Brain microvascular endothelial cell (primary cell): ENCODE data around the gene SLC12A1.

Experiments used
- DNase-seq: peaks from one replicate; pipeline ENCODE4 v3.0.0-alpha.2; 2020
- H3K27ac ChIP-seq: fragments of 250-450 bp; sonication (Bioruptor Pico); 2 replicates; pipeline ENCODE4 v1.5.1; 2020; ENCODE audit warnings: mild to moderate bottlenecking, moderate library complexity
- H3K27me3 ChIP-seq: fragments of 250-450 bp; sonication (Bioruptor Pico); replicated peaks from 2 replicates; pipeline ENCODE4 v1.5.1; 2020; ENCODE audit warnings: mild to moderate bottlenecking
- H3K36me3 ChIP-seq: fragments of 250-450 bp; sonication (Bioruptor Pico); replicated peaks from 2 replicates; pipeline ENCODE4 v1.5.1; 2020; ENCODE audit warnings: mild to moderate bottlenecking
- H3K4me3 ChIP-seq: 2 replicates; pipeline ENCODE4 v1.5.1; 2011; ENCODE audit warnings: low read depth, mild to moderate bottlenecking, control low read depth, low read length, moderate library complexity
- in situ Hi-C: cut with HindIII; loops from 2 replicates; pipeline ENCODE4 v1.10.0; 2017; ENCODE audit warnings: low sequenced_read_pairs, low pct_ligation_motif_present
- TF ChIP-seq, protein P1 (sequence below): IDR thresholded peaks from 2 replicates; pipeline ENCODE4 v1.5.1; 2011; ENCODE audit warnings: low read depth, mild to moderate bottlenecking, moderate library complexity, low read length, control low read depth, inconsistent platforms; ENCODE audit errors: missing control alignments

The SLC12A1 gene

GRCh38 chr15:48221885-48222284 lies 15.8 kb downstream of the SLC12A1 start:
- Histone ChIP-seq H3K27me3 (no peaks in the 10 kb centered on the region), H3K27ac (no peak overlapping the region), H3K36me3 (no peaks in the 10 kb centered on the region), H3K4me3 (no peak overlapping the region)
- in situ Hi-C loops: no loop called here
- DNase-seq: no peak
- TF ChIP-seq, protein P1, sequence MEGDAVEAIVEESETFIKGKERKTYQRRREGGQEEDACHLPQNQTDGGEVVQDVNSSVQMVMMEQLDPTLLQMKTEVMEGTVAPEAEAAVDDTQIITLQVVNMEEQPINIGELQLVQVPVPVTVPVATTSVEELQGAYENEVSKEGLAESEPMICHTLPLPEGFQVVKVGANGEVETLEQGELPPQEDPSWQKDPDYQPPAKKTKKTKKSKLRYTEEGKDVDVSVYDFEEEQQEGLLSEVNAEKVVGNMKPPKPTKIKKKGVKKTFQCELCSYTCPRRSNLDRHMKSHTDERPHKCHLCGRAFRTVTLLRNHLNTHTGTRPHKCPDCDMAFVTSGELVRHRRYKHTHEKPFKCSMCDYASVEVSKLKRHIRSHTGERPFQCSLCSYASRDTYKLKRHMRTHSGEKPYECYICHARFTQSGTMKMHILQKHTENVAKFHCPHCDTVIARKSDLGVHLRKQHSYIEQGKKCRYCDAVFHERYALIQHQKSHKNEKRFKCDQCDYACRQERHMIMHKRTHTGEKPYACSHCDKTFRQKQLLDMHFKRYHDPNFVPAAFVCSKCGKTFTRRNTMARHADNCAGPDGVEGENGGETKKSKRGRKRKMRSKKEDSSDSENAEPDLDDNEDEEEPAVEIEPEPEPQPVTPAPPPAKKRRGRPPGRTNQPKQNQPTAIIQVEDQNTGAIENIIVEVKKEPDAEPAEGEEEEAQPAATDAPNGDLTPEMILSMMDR: no peak

GRCh38 chr15:48222627-48223026 lies 16.5 kb downstream of the SLC12A1 start:
- H3K27ac ChIP-seq: no peak overlapping the region
- DNase-seq: no peak
- TF ChIP-seq, protein P1: no peak
- H3K4me3 ChIP-seq: no peak overlapping the region
- in situ Hi-C loops: no loop called here
- H3K36me3 ChIP-seq: no peaks in the 10 kb centered on the region
- no peaks in the 10 kb centered on the region for H3K27me3 ChIP-seq

- in situ Hi-C loops: no loop called here
- H3K4me3 ChIP-seq: no peak overlapping the region
- no peak for DNase-seq
- no peaks in the 10 kb centered on the region for H3K36me3 ChIP-seq
- TF ChIP-seq, protein P1: no peak
- H3K27me3 ChIP-seq: no peaks in the 10 kb centered on the region
- H3K27ac ChIP-seq: no peak overlapping the region
Observed at GRCh38 chr15:48225771-48226170, 19.7 kb downstream of the SLC12A1 start.

GRCh38 chr15:48230498-48230897 lies 24.4 kb downstream of the SLC12A1 start:
- no peak overlapping the region for H3K4me3 ChIP-seq
- no peak for DNase-seq
- in situ Hi-C loops: no loop called here

GRCh38 chr15:48233246-48233645 lies 27.1 kb downstream of the SLC12A1 start:
- H3K36me3 ChIP-seq: no peaks in the 10 kb centered on the region
- in situ Hi-C loops: no loop called here
- H3K27ac ChIP-seq: no peak overlapping the region
- H3K27me3 ChIP-seq: no peaks in the 10 kb centered on the region
- H3K4me3 ChIP-seq: no peak overlapping the region
- no peak for DNase-seq
- TF ChIP-seq, protein P1: no peak

More at GRCh38 chr15:48230498-48230897, 24.4 kb downstream of the SLC12A1 start:
- no peaks in the 10 kb centered on the region for H3K36me3 ChIP-seq
- no peak overlapping the region for H3K27ac ChIP-seq
- TF ChIP-seq, protein P1: no peak
- no peaks in the 10 kb centered on the region for H3K27me3 ChIP-seq

GRCh38 chr15:48239334-48239733 lies 33.2 kb downstream of the SLC12A1 start:
- Histone ChIP-seq H3K27me3 (no peaks in the 10 kb centered on the region), H3K36me3 (no peaks in the 10 kb centered on the region), H3K4me3 (no peak overlapping the region), H3K27ac (no peak overlapping the region)
- DNase-seq: no peak
- TF ChIP-seq, protein P1: no peak
- in situ Hi-C loops: no loop called here
